CD14-positive monocyte (primary cell): ENCODE measurements around the gene CFAP92. TPM values are rescaled to one million over a fixed set of nuclear protein-coding genes. Genes with fewer than 3 reads are reported as not detected.
A peak's percentile ranks its signal among the peaks of the same experiment; 100 is the strongest.

Experiments used
- DNase-seq, 3 donors: peaks; one replicate each; pipeline ENCODE4 v3.0.0-alpha.2; 2011 to 2022
- H2AFZ ChIP-seq: 2 replicates; pipeline ENCODE4 v1.6.0; 2012; ENCODE audit warnings: mild to moderate bottlenecking, low read depth, low read length, inconsistent platforms; ENCODE audit not compliant: insufficient read depth, poor library complexity, severe bottlenecking
- H3K27ac ChIP-seq, 2 donors: 1 replicate in 1 of 2; 2 replicates in 1 of 2; pipeline ENCODE4 v1.5.1; 2012 to 2013; ENCODE audit warnings: low read length in 2 of 2, control low read depth in 1 of 2, inconsistent platforms in 1 of 2, low read depth in 1 of 2, mild to moderate bottlenecking in 1 of 2
- H3K27me3 ChIP-seq, 2 donors: one replicate each; pipeline versions ENCODE4 v1.6.0 to v1.6.1; 2011 to 2013; ENCODE audit warnings: low read length in 2 of 2; ENCODE audit not compliant: control insufficient read depth in 2 of 2, insufficient read depth in 2 of 2
- H3K36me3 ChIP-seq, 2 donors: replicated peaks in 1 of 2; 1 replicate in 1 of 2; 2 replicates in 1 of 2; pipeline versions ENCODE4 v1.5.1 to v1.6.1; 2012 to 2013; ENCODE audit warnings: low read length in 2 of 2, control low read depth in 1 of 2, inconsistent platforms in 1 of 2, mild to moderate bottlenecking in 1 of 2; ENCODE audit not compliant: insufficient read depth in 2 of 2, control insufficient read depth in 1 of 2
- H3K4me1 ChIP-seq, 2 donors: 1 replicate in 1 of 2; 2 replicates in 1 of 2; pipeline versions ENCODE4 v1.5.1 to v1.6.1; 2012 to 2013; ENCODE audit warnings: low read length in 2 of 2, control low read depth in 1 of 2, inconsistent platforms in 1 of 2, mild to moderate bottlenecking in 1 of 2, moderate library complexity in 1 of 2; ENCODE audit not compliant: insufficient read depth in 2 of 2, control insufficient read depth in 1 of 2
- H3K4me2 ChIP-seq: replicated peaks from 2 replicates; pipeline ENCODE3; 2012; ENCODE audit warnings: low read length, moderate library complexity, mild to moderate bottlenecking; ENCODE audit not compliant: poor library complexity, severe bottlenecking; ENCODE audit errors: extremely low read depth
- H3K4me3 ChIP-seq, 3 experiments: fragments of 200-600 bp in 1 of 3; sonication (generic) in 1 of 3; replicated peaks in 1 of 3; 1 replicate in 2 of 3; 2 replicates in 1 of 3; pipeline ENCODE4 v1.5.1; 2011 to 2013; ENCODE audit warnings: low read length in 3 of 3, mild to moderate bottlenecking in 3 of 3, control low read depth in 2 of 3, low read depth in 2 of 3, inconsistent platforms in 1 of 3, moderate library complexity in 1 of 3
- H3K79me2 ChIP-seq: 2 replicates; pipeline ENCODE4 v1.6.0; 2012; ENCODE audit warnings: mild to moderate bottlenecking, control low read depth, inconsistent platforms, low read length, moderate library complexity; ENCODE audit not compliant: insufficient read depth
- H3K9ac ChIP-seq: 2 replicates; pipeline ENCODE4 v1.6.0; 2017; ENCODE audit warnings: low read length, mild to moderate bottlenecking; ENCODE audit not compliant: insufficient read depth, poor library complexity, severe bottlenecking
- H3K9me3 ChIP-seq, 2 donors: replicated peaks in 1 of 2; 1 replicate in 1 of 2; 2 replicates in 1 of 2; pipeline versions ENCODE4 v1.5.1 to v1.6.1; 2012 to 2013; ENCODE audit warnings: low read length in 2 of 2, control low read depth in 1 of 2; ENCODE audit not compliant: control insufficient read depth in 1 of 2, insufficient read depth in 1 of 2
- H4K20me1 ChIP-seq: 2 replicates; pipeline ENCODE4 v1.6.0; 2012; ENCODE audit warnings: mild to moderate bottlenecking, low read length, control low read depth, moderate library complexity; ENCODE audit not compliant: insufficient read depth
- H3K27ac Mint-ChIP-seq, 7 donors: one replicate each; pipeline ENCODE4 v1.8.0; 2020; ENCODE audit warnings: mild to moderate bottlenecking in 7 of 7, mixed read lengths in 7 of 7, moderate library complexity in 6 of 7, inconsistent platforms in 2 of 7
- H3K27me3 Mint-ChIP-seq, 3 donors: one replicate each; pipeline ENCODE4 v1.8.0; 2021 to 2022; ENCODE audit warnings: low read depth in 3 of 3, mild to moderate bottlenecking in 3 of 3, mixed read lengths in 3 of 3, moderate library complexity in 3 of 3, inconsistent platforms in 1 of 3
- H3K36me3 Mint-ChIP-seq, 2 donors: one replicate each; pipeline ENCODE4 v1.8.0; 2020; ENCODE audit warnings: mixed read lengths in 2 of 2, inconsistent platforms in 1 of 2, mild to moderate bottlenecking in 1 of 2
- H3K4me1 Mint-ChIP-seq: one replicate; pipeline ENCODE4 v1.8.0; 2020; ENCODE audit warnings: mild to moderate bottlenecking, mixed read lengths
- H3K4me3 Mint-ChIP-seq, 2 donors: one replicate each; pipeline ENCODE4 v1.8.0; 2020; ENCODE audit warnings: mild to moderate bottlenecking in 2 of 2, mixed read lengths in 2 of 2, moderate library complexity in 1 of 2
- H3K9me3 Mint-ChIP-seq, 7 donors: one replicate each; pipeline ENCODE4 v1.8.0; 2020 to 2022; ENCODE audit warnings: mixed read lengths in 7 of 7, mild to moderate bottlenecking in 6 of 7, moderate library complexity in 6 of 7, inconsistent platforms in 2 of 7
- CTCF ChIP-seq: fragments of 200-600 bp; IDR thresholded peaks from one replicate; pipeline ENCODE4 v1.8.0; 2022; ENCODE audit warnings: antibody characterized with exemption, mild to moderate bottlenecking
- WGBS: methylation state at CpG from one replicate; pipeline ENCODE4 v1.1.5; 2013; ENCODE audit warnings: missing lambda C conversion rate; ENCODE audit not compliant: insufficient coverage; 5-methylcytosine and 5-hydroxymethylcytosine counted together
- intact Hi-C, 2 donors: fragments of 100-400 bp; cut with micrococcal nuclease; formaldehyde crosslinking; loops; one replicate each; pipeline versions ENCODE4 v1.15.0 to v1.15.1; 2023
- polyA plus RNA-seq, 3 donors: library from polyadenylated mRNA; depleted of rRNA in 1 of 3; unstranded in 2 of 3; stranded (reverse) in 1 of 3; fragments of 300-500 nt in 2 of 3; fragments of >200 nt in 1 of 3; fragmentation: Illumina TruSeq in 2 of 3; gene quantifications; 1 replicate in 2 of 3; 2 replicates in 1 of 3; pipeline ENCODE4 v1.2.3, GENCODE V29; 2012 to 2021

CFAP92 gene
- polyA plus RNA-seq, 3 donors = 0.12 to 0.50 (median 0.19) TPM

- peaks cover 60% of the 10 kb centered on the region for H3K79me2 ChIP-seq
- Mint-ChIP-seq H3K9me3 (no peaks in the 10 kb centered on the region), H3K36me3 (peaks cover 6 to 11% of the 10 kb centered on the region in 2 donors), H3K27ac (peak overlapping the region; percentile 96 to 100 (median 97)), H3K4me1 (peaks cover 57% of the 10 kb centered on the region), H3K4me3 (peak overlapping the region; percentile 87 to 92), H3K27me3 (peaks cover 0 to 2% (median 0%) of the 10 kb centered on the region in 3 donors)
- no peaks in the 10 kb centered on the region for H4K20me1 ChIP-seq
- intact Hi-C loops = loop anchor here in 1 of 2 donors (5.0 kb wide), 1 partner anchor 261 kb away; no protein-coding TSS in a partner anchor
- peak overlapping the region; percentile 89 for H3K9ac ChIP-seq
- peak overlapping the region; percentile 99 for H2AFZ ChIP-seq
- no peak for TF ChIP-seq CTCF
- peak overlapping the region; percentile 96 to 98 for H3K27ac ChIP-seq
- DNase-seq = peak; percentile 73 to 88 (median 87)
- no peaks in the 10 kb centered on the region for H3K9me3 ChIP-seq
- no peaks in the 10 kb centered on the region for H3K27me3 ChIP-seq
- peak overlapping the region; percentile 78 for H3K4me2 ChIP-seq
- H3K4me1 ChIP-seq = peaks cover 40 to 55% of the 10 kb centered on the region in 2 donors
- 0% methylated on average over 13 of the region's 14 CpGs for WGBS
- H3K4me3 ChIP-seq = peak overlapping the region; percentile 69 to 83 (median 80)
- H3K36me3 ChIP-seq = peaks cover 2 to 20% of the 10 kb centered on the region in 2 donors
These were observed 115.2 kb downstream of the CFAP92 start for GRCh38 chr3:128878556-128879124.

GRCh38 chr3:128878011-128878457 is 115.8 kb downstream of the CFAP92 start:
- Histone ChIP-seq H4K20me1 (no peaks in the 10 kb centered on the region), H2AFZ (peak overlapping the region; percentile 99), H3K4me1 (peaks cover 40 to 55% of the 10 kb centered on the region in 2 donors), H3K9me3 (no peaks in the 10 kb centered on the region), H3K4me3 (peak overlapping the region in 2 of 3 experiments; percentile 80 to 83), H3K4me2 (peak overlapping the region; percentile 78), H3K36me3 (peaks cover 2 to 16% of the 10 kb centered on the region in 2 donors), H3K79me2 (peaks cover 54% of the 10 kb centered on the region), H3K27ac (peak overlapping the region; percentile 96 to 98), H3K27me3 (no peaks in the 10 kb centered on the region), H3K9ac (peak overlapping the region; percentile 89)
- Mint-ChIP-seq H3K27ac (peak overlapping the region; percentile 96 to 100 (median 97)), H3K27me3 (peaks cover 0 to 2% (median 0%) of the 10 kb centered on the region in 3 donors), H3K36me3 (peaks cover 4 to 11% of the 10 kb centered on the region in 2 donors), H3K9me3 (no peaks in the 10 kb centered on the region), H3K4me1 (peaks cover 55% of the 10 kb centered on the region), H3K4me3 (peak overlapping the region; percentile 87 to 92)
- DNase-seq = no peak
- TF ChIP-seq CTCF = no peak
- intact Hi-C loops = loop anchor here in 1 of 2 donors (5.0 kb wide), 1 partner anchor 261 kb away; no protein-coding TSS in a partner anchor
- 50% methylated on average over 4 of the region's 7 CpGs for WGBS
